ENCODE data around the gene PHACTR4.
"Not testable (repeated sequence)": the region's sequence is repeated elsewhere in the genome, so short reads cannot be mapped to it uniquely, and the experiment has no call there.

Gene PHACTR4

GRCh38 chr1:28354121-28354520, 15.4 kb upstream of the PHACTR4 start:
- H3K4me3 Mint-ChIP-seq, result no peak overlapping the region
- H3K9me3 Mint-ChIP-seq, result no peaks in the 10 kb centered on the region
- no peaks in the 10 kb centered on the region for H3K4me1 Mint-ChIP-seq (ENCODE audit: low read depth)
- H3K27me3 Mint-ChIP-seq (ENCODE audit: low read depth), result no peaks in the 10 kb centered on the region
- H3K27ac Mint-ChIP-seq, result no peak overlapping the region
- no peaks in the 10 kb centered on the region for H3K36me3 Mint-ChIP-seq (ENCODE audit: low read depth)

- no peaks in the 10 kb centered on the region for H3K9me3 Mint-ChIP-seq
- peaks cover 1% of the 10 kb centered on the region for H3K4me1 Mint-ChIP-seq (ENCODE audit: low read depth)
- H3K27ac Mint-ChIP-seq, result no peak overlapping the region
- no peak overlapping the region for H3K4me3 Mint-ChIP-seq
- H3K36me3 Mint-ChIP-seq (ENCODE audit: low read depth), result no peaks in the 10 kb centered on the region
- H3K27me3 Mint-ChIP-seq (ENCODE audit: low read depth), result peaks cover 4% of the 10 kb centered on the region
These were observed 10.8 kb upstream of the PHACTR4 start for GRCh38 chr1:28358716-28359115.

- H3K9me3 Mint-ChIP-seq, result no peaks in the 10 kb centered on the region
- peaks cover 1% of the 10 kb centered on the region for H3K4me1 Mint-ChIP-seq (ENCODE audit: low read depth)
- H3K27me3 Mint-ChIP-seq (ENCODE audit: low read depth), result peaks cover 4% of the 10 kb centered on the region
- H3K4me3 Mint-ChIP-seq, result no peak overlapping the region
- H3K36me3 Mint-ChIP-seq (ENCODE audit: low read depth), result no peaks in the 10 kb centered on the region
- no peak overlapping the region for H3K27ac Mint-ChIP-seq
These were observed 9.8 kb upstream of the PHACTR4 start for GRCh38 chr1:28359592-28360239.

GRCh38 chr1:28364888-28365287, 4.7 kb upstream of the PHACTR4 start:
- no peak overlapping the region for H3K27ac Mint-ChIP-seq

GRCh38 chr1:28365864-28366263, 3.7 kb upstream of the PHACTR4 start:
- Mint-ChIP-seq H3K36me3 (ENCODE audit: low read depth) (no peaks in the 10 kb centered on the region), H3K9me3 (no peaks in the 10 kb centered on the region), H3K27ac (no peak overlapping the region), H3K4me1 (ENCODE audit: low read depth) (peaks cover 14% of the 10 kb centered on the region), H3K4me3 (no peak overlapping the region), H3K27me3 (ENCODE audit: low read depth) (peaks cover 4% of the 10 kb centered on the region)

More at GRCh38 chr1:28364888-28365287, 4.7 kb upstream of the PHACTR4 start:
- no peak overlapping the region for H3K4me3 Mint-ChIP-seq
- H3K36me3 Mint-ChIP-seq (ENCODE audit: low read depth), result no peaks in the 10 kb centered on the region
- H3K4me1 Mint-ChIP-seq (ENCODE audit: low read depth), result peaks cover 7% of the 10 kb centered on the region
- H3K9me3 Mint-ChIP-seq, result no peaks in the 10 kb centered on the region
- peaks cover 4% of the 10 kb centered on the region for H3K27me3 Mint-ChIP-seq (ENCODE audit: low read depth)

- not testable (repeated sequence) for H3K9me3 Mint-ChIP-seq; H3K27me3 Mint-ChIP-seq (ENCODE audit: low read depth); H3K36me3 Mint-ChIP-seq (ENCODE audit: low read depth)
- Mint-ChIP-seq H3K27ac (peak overlapping the region; percentile 91), H3K4me3 (peak overlapping the region; percentile 89), H3K4me1 (ENCODE audit: low read depth) (peaks cover 18% of the 10 kb centered on the region)
These were observed 932 bp upstream of the PHACTR4 start for GRCh38 chr1:28368608-28369007.

GRCh38 chr1:28370239-28371009, 884 bp downstream of the PHACTR4 start:
- Mint-ChIP-seq H3K4me3 (peak overlapping the region; percentile 89), H3K9me3 (no peaks in the 10 kb centered on the region), H3K27me3 (ENCODE audit: low read depth) (no peaks in the 10 kb centered on the region), H3K4me1 (ENCODE audit: low read depth) (peaks cover 24% of the 10 kb centered on the region), H3K27ac (peak overlapping the region; percentile 86), H3K36me3 (ENCODE audit: low read depth) (peaks cover 1% of the 10 kb centered on the region)

- H3K4me1 Mint-ChIP-seq (ENCODE audit: low read depth), result peaks cover 24% of the 10 kb centered on the region
- peaks cover 1% of the 10 kb centered on the region for H3K36me3 Mint-ChIP-seq (ENCODE audit: low read depth)
- H3K9me3 Mint-ChIP-seq, result no peaks in the 10 kb centered on the region
- H3K27me3 Mint-ChIP-seq (ENCODE audit: low read depth), result no peaks in the 10 kb centered on the region
- peak overlapping the region; percentile 89 for H3K4me3 Mint-ChIP-seq
- H3K27ac Mint-ChIP-seq, result peak overlapping the region; percentile 41
These were observed 1.5 kb downstream of the PHACTR4 start for GRCh38 chr1:28371010-28371377.

GRCh38 chr1:28373450-28373849, 3.9 kb downstream of the PHACTR4 start:
- not testable (repeated sequence) for H3K9me3 Mint-ChIP-seq; H3K36me3 Mint-ChIP-seq (ENCODE audit: low read depth); H3K4me3 Mint-ChIP-seq; H3K27me3 Mint-ChIP-seq (ENCODE audit: low read depth)
- Mint-ChIP-seq H3K4me1 (ENCODE audit: low read depth) (peaks cover 25% of the 10 kb centered on the region), H3K27ac (peak overlapping the region; percentile 15)

GRCh38 chr1:28374297-28374696, 4.8 kb downstream of the PHACTR4 start:
- Mint-ChIP-seq H3K4me1 (ENCODE audit: low read depth) (peaks cover 21% of the 10 kb centered on the region), H3K4me3 (no peak overlapping the region), H3K27me3 (ENCODE audit: low read depth) (no peaks in the 10 kb centered on the region), H3K9me3 (no peaks in the 10 kb centered on the region), H3K36me3 (ENCODE audit: low read depth) (peaks cover 3% of the 10 kb centered on the region), H3K27ac (no peak overlapping the region)

- H3K27ac Mint-ChIP-seq, result peak overlapping the region; percentile 26
- peaks cover 18% of the 10 kb centered on the region for H3K4me1 Mint-ChIP-seq (ENCODE audit: low read depth)
- H3K4me3 Mint-ChIP-seq; H3K27me3 Mint-ChIP-seq (ENCODE audit: low read depth); H3K9me3 Mint-ChIP-seq; H3K36me3 Mint-ChIP-seq (ENCODE audit: low read depth): not testable (repeated sequence)
These were observed 6.1 kb downstream of the PHACTR4 start for GRCh38 chr1:28375598-28375997.

GRCh38 chr1:28376195-28376594, 6.7 kb downstream of the PHACTR4 start:
- H3K27ac Mint-ChIP-seq; H3K4me3 Mint-ChIP-seq; H3K27me3 Mint-ChIP-seq (ENCODE audit: low read depth); H3K9me3 Mint-ChIP-seq; H3K36me3 Mint-ChIP-seq (ENCODE audit: low read depth): not testable (repeated sequence)
- H3K4me1 Mint-ChIP-seq (ENCODE audit: low read depth), result peaks cover 16% of the 10 kb centered on the region

GRCh38 chr1:28378906-28379305, 9.4 kb downstream of the PHACTR4 start:
- H3K4me3 Mint-ChIP-seq, result no peak overlapping the region
- H3K36me3 Mint-ChIP-seq (ENCODE audit: low read depth), result peaks cover 11% of the 10 kb centered on the region
- H3K27ac Mint-ChIP-seq, result no peak overlapping the region
- no peaks in the 10 kb centered on the region for H3K27me3 Mint-ChIP-seq (ENCODE audit: low read depth)
- peaks cover 5% of the 10 kb centered on the region for H3K9me3 Mint-ChIP-seq
- H3K4me1 Mint-ChIP-seq (ENCODE audit: low read depth), result peaks cover 10% of the 10 kb centered on the region

GRCh38 chr1:28380394-28380793, 10.9 kb downstream of the PHACTR4 start:
- H3K27ac Mint-ChIP-seq, result no peak overlapping the region
- H3K9me3 Mint-ChIP-seq, result peaks cover 5% of the 10 kb centered on the region
- H3K4me3 Mint-ChIP-seq, result no peak overlapping the region
- H3K27me3 Mint-ChIP-seq (ENCODE audit: low read depth), result no peaks in the 10 kb centered on the region
- H3K36me3 Mint-ChIP-seq (ENCODE audit: low read depth), result peaks cover 11% of the 10 kb centered on the region
- peaks cover 7% of the 10 kb centered on the region for H3K4me1 Mint-ChIP-seq (ENCODE audit: low read depth)

GRCh38 chr1:28383785-28384184, 14.2 kb downstream of the PHACTR4 start:
- not testable (repeated sequence) for H3K4me3 Mint-ChIP-seq; H3K4me1 Mint-ChIP-seq (ENCODE audit: low read depth); H3K9me3 Mint-ChIP-seq; H3K27ac Mint-ChIP-seq; H3K27me3 Mint-ChIP-seq (ENCODE audit: low read depth)
- peaks cover 11% of the 10 kb centered on the region for H3K36me3 Mint-ChIP-seq (ENCODE audit: low read depth)
